K562 (cell line): ENCODE results near the gene GPR27. TPM values are rescaled to one million over a fixed set of nuclear protein-coding genes. Genes with fewer than 3 reads are reported as not detected.

Experiments used
- ATAC-seq: fragments of 200-7000 bp; cut with Tn5 transposase; 3 replicates; pipeline ENCODE4 v1.9.1; 2020; ENCODE audit warnings: moderate library complexity
- BruUV-seq: library from RNA; stranded (reverse); fragments of 400-500 nt; replicated peaks from 2 replicates; lab custom pipeline; 2021; lab: Mats Ljungman, UMichigan
- CTCF ChIA-PET: fragments of 300-600 bp; formaldehyde crosslinking; extraction: SDS; loops from one replicate; lab custom pipeline; 2021; ENCODE audit warnings: low intra/inter-chr PET ratio; lab: Yijun Ruan, JAX
- POLR2A ChIA-PET: fragments of 300-600, 350-650 bp; sonication (Branson Sonifier 250); formaldehyde crosslinking; extraction: SDS; loops from one replicate; lab custom pipeline; 2021; ENCODE audit warnings: antibody characterized with exemption, inconsistent platforms; lab: Yijun Ruan, JAX
- DNase-seq, 4 experiments: peaks; one replicate each; pipeline versions ENCODE4 v3.0.0 to v3.0.0-alpha.2; 2011 to 2018; ENCODE audit warnings: low spot score in 3 of 4, mixed read lengths in 3 of 4; ENCODE audit errors: extremely low read depth in 1 of 4
- FAIRE-seq: peaks from 2 replicates; lab custom pipeline; 2011; peaks lifted over from hg19 to GRCh38; lab: Jason Lieb, UNC
- H2AFZ ChIP-seq: 2 replicates; pipeline ENCODE4 v1.6.0; 2011; ENCODE audit warnings: low read depth, low read length, control low read depth, inconsistent platforms
- H3K27ac ChIP-seq: fragments of 200-600 bp; 3 replicates; pipeline ENCODE4 v1.8.0; 2011; ENCODE audit warnings: low read depth, mild to moderate bottlenecking, control low read depth, inconsistent platforms, low read length, moderate library complexity, mixed read lengths; ENCODE audit errors: extremely low read depth
- H3K27me3 ChIP-seq, 2 experiments: fragments of 300-600 bp in 1 of 2; 2 replicates in 1 of 2; 3 replicates in 1 of 2; pipeline versions ENCODE4 v1.6.0 to v1.8.0; 2011; ENCODE audit warnings: inconsistent platforms in 2 of 2, low read length in 2 of 2, mild to moderate bottlenecking in 1 of 2, mixed read lengths in 1 of 2, moderate library complexity in 1 of 2; ENCODE audit not compliant: control insufficient read depth in 2 of 2, insufficient read depth in 2 of 2
- H3K36me3 ChIP-seq: fragments of 300-600 bp; 3 replicates; pipeline ENCODE4 v1.8.0; 2011; ENCODE audit warnings: mild to moderate bottlenecking, low read length, inconsistent platforms; ENCODE audit not compliant: control insufficient read depth, insufficient read depth
- H3K4me1 ChIP-seq, 2 experiments: fragments of 200-600 bp in 1 of 2; replicated peaks in 1 of 2; 2 replicates in 1 of 2; 3 replicates in 1 of 2; pipeline versions ENCODE4 v1.5.1 to v1.8.0; 2011; ENCODE audit warnings: inconsistent platforms in 2 of 2, low read length in 2 of 2, mild to moderate bottlenecking in 1 of 2, mixed read lengths in 1 of 2, moderate library complexity in 1 of 2; ENCODE audit not compliant: control insufficient read depth in 2 of 2, insufficient read depth in 2 of 2
- H3K4me2 ChIP-seq: 2 replicates; pipeline ENCODE4 v1.6.1; 2011; ENCODE audit warnings: low read length, control low read depth, inconsistent platforms, mixed read lengths; ENCODE audit not compliant: insufficient read depth
- H3K4me3 ChIP-seq: fragments of 200-600 bp; sonication (generic), shearing (Covaris generic); 2 replicates; pipeline ENCODE4 v1.5.1; 2016; ENCODE audit warnings: control low read depth, inconsistent platforms
- H3K79me2 ChIP-seq: fragments of 200-600 bp; 3 replicates; pipeline ENCODE4 v1.8.0; 2011; ENCODE audit warnings: low read length, inconsistent platforms; ENCODE audit not compliant: control insufficient read depth, insufficient read depth
- H3K9ac ChIP-seq, 2 experiments: 2 replicates each; pipeline versions ENCODE4 v1.6.0 to v1.6.1; 2011; ENCODE audit warnings: low read depth in 2 of 2, low read length in 2 of 2, control low read depth in 1 of 2, inconsistent platforms in 1 of 2, mild to moderate bottlenecking in 1 of 2, mixed read lengths in 1 of 2; ENCODE audit not compliant: insufficient read depth in 1 of 2
- H3K9me1 ChIP-seq: one replicate; pipeline ENCODE4 v1.6.0; 2011; ENCODE audit warnings: inconsistent platforms, mild to moderate bottlenecking, low read length, moderate library complexity; ENCODE audit not compliant: control insufficient read depth, insufficient read depth
- H3K9me3 ChIP-seq: replicated peaks from 2 replicates; pipeline ENCODE4 v1.5.1; 2011; ENCODE audit warnings: low read depth, low read length, inconsistent platforms; ENCODE audit not compliant: control insufficient read depth, insufficient read depth
- H4K20me1 ChIP-seq: replicated peaks from 2 replicates; pipeline ENCODE4 v1.6.1; 2011; ENCODE audit warnings: low read length, inconsistent platforms, mixed read lengths; ENCODE audit not compliant: control insufficient read depth, insufficient read depth
- BHLHE40 ChIP-seq: IDR thresholded peaks from 2 replicates; pipeline ENCODE4 v1.6.1; 2011; ENCODE audit warnings: low read length, improper control_type of control experiment
- EHMT2 ChIP-seq: fragments of 450-650 bp; IDR thresholded peaks from 2 replicates; pipeline ENCODE4 v1.6.1; 2018; ENCODE audit warnings: antibody characterized with exemption
- ILK ChIP-seq: fragments of 450-650 bp; IDR thresholded peaks from 2 replicates; pipeline ENCODE4 v1.6.1; 2016; ENCODE audit warnings: missing genetic modification characterization, low read depth, mild to moderate bottlenecking, missing compliant biosample characterization, moderate library complexity, borderline replicate concordance
- POLR2B ChIP-seq: fragments of 450-650 bp; IDR thresholded peaks from 2 replicates; pipeline ENCODE4 v1.6.1; 2018; ENCODE audit warnings: low read depth; ENCODE audit not compliant: partially characterized antibody
- PYGO2 ChIP-seq: fragments of 450-650 bp; IDR thresholded peaks from 2 replicates; pipeline ENCODE4 v1.6.1; 2016; ENCODE audit warnings: mild to moderate bottlenecking, missing genetic modification characterization, moderate library complexity, missing compliant biosample characterization
- SMARCE1 ChIP-seq: fragments of 450-650 bp; IDR thresholded peaks from 2 replicates; pipeline ENCODE4 v1.7.1; 2016; ENCODE audit warnings: mild to moderate bottlenecking
- ZNF444 ChIP-seq: fragments of 250-450 bp; sonication (Bioruptor Pico); IDR thresholded peaks from 2 replicates; pipeline ENCODE4 v1.4.0; 2020; ENCODE audit warnings: mild to moderate bottlenecking, moderate library complexity
- ZNF764 ChIP-seq: fragments of 250-450 bp; sonication (Bioruptor Pico); IDR thresholded peaks from 2 replicates; pipeline ENCODE4 v1.4.0; 2020; ENCODE audit warnings: low read depth, mild to moderate bottlenecking, moderate library complexity
- WGBS: fragments of 100-300 bp; shearing (Covaris generic); methylation state at CpG from one replicate; pipeline ENCODE4 v1.1.6; 2016; ENCODE audit warnings: low coverage, mixed read lengths; ENCODE audit not compliant: insufficient coverage; ENCODE audit errors: missing lambda C conversion rate; 5-methylcytosine and 5-hydroxymethylcytosine counted together
- in situ Hi-C: fragments of 300-500 bp; cut with MboI; formaldehyde crosslinking; loops from 4 replicates; pipeline ENCODE4 v1.15.0; 2018; ENCODE audit warnings: inconsistent platforms, mixed read lengths
- intact Hi-C: fragments of 100-400 bp; cut with micrococcal nuclease; formaldehyde crosslinking; loops from 2 replicates; pipeline ENCODE4 v1.14.2; 2022
- polyA plus RNA-seq, 8 experiments: library from polyadenylated mRNA; depleted of rRNA in 4 of 8; stranded (reverse) in 5 of 8; unstranded in 3 of 8; fragments of >200 nt; fragmentation: Nextera tagmentation in 2 of 8; fragmentation: Illumina TruSeq in 1 of 8; extraction: Ambion mirVana in 2 of 8; extraction: Trizol in 1 of 8; gene quantifications; 2 replicates each; pipeline versions ENCODE4 v1.2.1 to v1.2.3, GENCODE V29; 2011 to 2014; ENCODE audit warnings: inconsistent platforms in 1 of 8, missing spikeins in 1 of 8
- total RNA-seq, 7 experiments: library from RNA; depleted of rRNA in 6 of 7; stranded (reverse); fragments of >200 nt in 6 of 7; fragmentation: Illumina TruSeq in 2 of 7; extraction: Trizol in 2 of 7; gene quantifications; 2 replicates each; pipeline versions ENCODE4 v1.2.1 to v1.2.3, GENCODE V29; 2011 to 2021; ENCODE audit warnings: low replicate concordance in 1 of 7

The GPR27 gene
- total and polyA plus RNA-seq, 9 of the 15 experiments (the other 6 are each of a cell fraction or from before 2014, with no cell fraction given), result not detected

DNA sequence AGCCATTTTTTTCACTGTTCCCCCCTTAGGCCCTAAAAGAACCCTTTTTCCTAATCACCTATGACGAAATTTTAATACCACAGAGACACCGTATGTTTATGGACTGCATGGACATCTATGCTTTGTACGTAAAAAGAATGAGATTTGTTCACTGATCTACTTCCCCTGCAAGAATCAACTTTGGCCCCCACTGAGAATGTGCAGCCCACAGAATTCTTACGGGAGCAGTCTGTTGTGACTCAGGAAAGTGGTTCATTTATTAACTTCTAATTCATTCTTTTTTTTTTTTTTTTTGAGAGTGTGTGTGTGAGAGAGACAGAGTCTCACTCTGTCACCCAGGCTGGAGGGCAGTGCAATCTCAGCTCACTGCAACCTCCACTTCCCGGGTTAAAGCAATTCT is 46.1 kb upstream of the GPR27 start:
- no peaks in the 10 kb centered on the region for H3K9me1 ChIP-seq
- no peak for ATAC-seq
- no peak overlapping the region for H3K27ac ChIP-seq
- no peak overlapping the region for H3K4me2 ChIP-seq
- no peaks in the 10 kb centered on the region for H3K4me1 ChIP-seq
- ChIA-PET POLR2A (no interaction called here), CTCF (no interaction called here)
- BruUV-seq, result no TSS peak
- TF ChIP-seq BHLHE40 (no peak), ILK (tag) (no peak), SMARCE1 (no peak), ZNF444 (CRISPR knock-in tag) (no peak), EHMT2 (no peak), PYGO2 (tag) (no peak), ZNF764 (CRISPR knock-in tag) (no peak), POLR2B (no peak)
- intact Hi-C loops (no loop called here), in situ Hi-C loops (loop anchor here (25.0 kb wide), 1 partner anchor 1380 kb away; no protein-coding TSS in a partner anchor)
- 29% methylated on average over 5 of the region's 5 CpGs for WGBS
- no peak overlapping the region for H2AFZ ChIP-seq
- no peak overlapping the region for H3K4me3 ChIP-seq
- no peaks in the 10 kb centered on the region for H3K79me2 ChIP-seq
- H3K9me3 ChIP-seq, result no peaks in the 10 kb centered on the region
- peaks cover 0 to 4% of the 10 kb centered on the region in 2 experiments; a peak in 1 of 5 replicates for H3K27me3 ChIP-seq
- H3K9ac ChIP-seq, result no peak overlapping the region
- no peaks in the 10 kb centered on the region for H3K36me3 ChIP-seq
- H4K20me1 ChIP-seq, result no peaks in the 10 kb centered on the region
- DNase-seq, result no peak
- no peak for FAIRE-seq
